Fibroblast of peridontal ligament (primary cell): Measurements from ENCODE around the gene PSORS1C2.
"Not testable (repeated sequence)": the region's sequence is repeated elsewhere in the genome, so short reads cannot be mapped to it uniquely, and the experiment has no call there.

Experiments
- DNase-seq: peaks from one replicate; pipeline ENCODE4 v3.0.0-alpha.2; 2010; ENCODE audit errors: extremely low read depth

PSORS1C2 gene

GRCh38 chr6:31138982-31139381, at the start of gene PSORS1C2:
TSS of gene PSORS1C2 (minus strand) at chr6:31139066. CDS start at chr6:31139026, 40 bp downstream.
- no peak for DNase-seq

DNA sequence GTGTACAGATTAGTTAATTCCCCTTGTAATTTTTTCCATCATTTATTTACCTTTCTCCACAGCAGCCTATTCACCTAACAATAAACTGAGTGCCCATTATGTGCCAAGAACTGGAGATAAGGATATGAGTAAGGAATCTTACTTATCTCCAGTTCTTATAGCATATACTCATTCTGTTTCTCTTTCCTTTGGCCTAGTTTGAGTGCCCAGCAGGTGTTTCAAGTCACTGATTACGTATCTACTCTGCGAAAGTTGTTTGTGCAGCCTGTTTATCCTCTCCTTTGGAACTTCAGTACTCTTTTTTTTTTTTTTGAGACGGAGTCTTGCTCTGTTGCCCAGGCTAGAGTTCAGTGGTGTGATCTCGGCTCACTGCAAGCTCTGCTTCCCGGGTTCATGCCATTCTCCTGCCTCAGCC, 48.9 kb upstream of the PSORS1C2 start:
- DNase-seq, result no peak

- no peak for DNase-seq
Measured at GRCh38 chr6:31186052-31186734, 47.3 kb upstream of the PSORS1C2 start.

- DNase-seq, result not testable (repeated sequence)
Measured at GRCh38 chr6:31185695-31186051, 46.8 kb upstream of the PSORS1C2 start.

- not testable (repeated sequence) for DNase-seq
Measured at GRCh38 chr6:31183859-31184258, 45.0 kb upstream of the PSORS1C2 start.

DNA sequence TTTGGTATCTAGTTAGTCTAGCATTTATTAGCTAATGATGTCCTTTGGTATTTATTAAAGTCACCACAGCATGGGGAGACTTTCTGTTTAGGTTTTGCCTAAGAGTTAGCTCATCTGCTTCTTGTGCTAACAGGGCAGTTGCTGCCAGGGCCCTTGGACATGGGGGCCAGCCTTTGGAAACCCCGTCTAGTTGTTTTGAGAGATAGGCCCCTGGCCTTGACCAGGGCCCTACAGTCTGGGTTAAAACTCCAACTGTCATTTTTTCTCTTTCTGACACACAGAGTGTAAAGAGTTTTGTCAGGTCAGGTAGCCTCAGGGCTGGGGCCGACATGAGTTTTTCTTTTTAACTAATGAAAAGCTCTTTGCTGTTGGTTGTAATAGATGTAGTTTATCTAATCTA, 44.4 kb upstream of the PSORS1C2 start:
- DNase-seq, result not testable (repeated sequence)

- DNase-seq, result peak; percentile 86
Measured at GRCh38 chr6:31180500-31180899, 41.6 kb upstream of the PSORS1C2 start.

GRCh38 chr6:31179896-31180295, 41.0 kb upstream of the PSORS1C2 start:
- no peak for DNase-seq

GRCh38 chr6:31179042-31179386, 40.1 kb upstream of the PSORS1C2 start:
- DNase-seq, result no peak

GRCh38 chr6:31178143-31179041, 39.5 kb upstream of the PSORS1C2 start:
- DNase-seq, result no peak

DNA sequence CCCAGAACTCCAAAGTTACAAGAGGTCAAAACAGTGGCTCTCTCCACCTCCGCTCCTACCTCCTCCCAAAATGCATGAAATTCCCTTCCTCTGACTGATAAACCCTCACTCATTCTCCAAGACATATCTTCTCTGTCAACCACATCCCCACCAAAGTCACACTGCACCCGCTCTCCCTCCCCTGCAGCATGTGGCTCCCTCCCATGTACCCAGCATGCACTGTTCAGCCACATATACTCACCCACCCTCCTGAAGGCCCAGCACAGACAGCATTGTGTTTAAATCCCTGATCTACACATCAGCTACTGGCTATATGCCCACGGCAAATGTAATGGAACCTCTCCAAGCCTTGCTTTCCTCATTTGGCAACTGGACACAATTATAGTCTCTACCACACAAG, 37.1 kb upstream of the PSORS1C2 start:
- peak; percentile 69 for DNase-seq

- DNase-seq, result no peak
Measured at GRCh38 chr6:31174378-31174777, 35.5 kb upstream of the PSORS1C2 start.

- DNase-seq, result no peak
Measured at GRCh38 chr6:31173406-31173805, 34.5 kb upstream of the PSORS1C2 start.

DNA sequence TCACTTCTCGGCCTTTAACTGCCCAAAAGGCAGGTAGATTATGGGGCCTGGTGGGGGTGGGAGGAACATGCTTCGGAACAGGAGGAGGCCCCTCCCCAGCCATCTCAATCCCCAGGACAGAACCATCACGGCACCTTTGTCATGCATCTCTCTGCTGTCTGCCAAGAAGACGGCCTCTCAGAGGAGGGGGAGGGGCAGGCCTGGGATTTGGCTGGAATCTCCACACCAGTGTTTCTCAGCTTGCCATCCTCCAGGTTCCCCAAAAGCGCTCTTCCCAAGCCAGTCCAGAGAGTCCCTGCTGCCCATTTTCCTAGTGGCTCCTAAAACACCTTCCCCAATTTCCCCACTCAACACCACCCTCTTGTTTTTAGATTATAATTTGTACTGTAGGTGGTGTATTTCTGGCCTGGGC, 34.1 kb upstream of the PSORS1C2 start:
- no peak for DNase-seq

- DNase-seq, result no peak
Measured at GRCh38 chr6:31171931-31172905, 33.4 kb upstream of the PSORS1C2 start.

- no peak for DNase-seq
Measured at GRCh38 chr6:31170987-31171671, 32.3 kb upstream of the PSORS1C2 start.

- DNase-seq, result no peak
Measured at GRCh38 chr6:31170600-31170881, 31.7 kb upstream of the PSORS1C2 start, which contains the start of gene POU5F1. TSS of gene POU5F1 (minus strand) at chr6:31170682. CDS start at chr6:31170620, 62 bp downstream.

- DNase-seq, result not testable (repeated sequence)
Measured at GRCh38 chr6:31169858-31170599, 31.2 kb upstream of the PSORS1C2 start.

GRCh38 chr6:31169123-31169857, 30.4 kb upstream of the PSORS1C2 start:
- DNase-seq, result no peak

- DNase-seq, result no peak
Measured at GRCh38 chr6:31168606-31169005, 29.7 kb upstream of the PSORS1C2 start.
